Kidney tubule cell (primary cell): ENCODE measurements around the gene TANGO6.

Experiments
- DNase-seq: peaks from one replicate; pipeline ENCODE4 v3.0.0-alpha.2; 2018; ENCODE audit warnings: low spot score

TANGO6 gene

GRCh38 chr16:69100071-69100691 is 256.9 kb downstream of the TANGO6 start:
- DNase-seq = peak; percentile 73

- DNase-seq = peak; percentile 82
Observed at GRCh38 chr16:69105501-69106361, 262.4 kb downstream of the TANGO6 start, which contains the start of gene HAS3. HAS3 (plus strand) TSS chr16:69105653; CDS start chr16:69109396, 3,743 bp downstream.

- no peak for DNase-seq
Observed at GRCh38 chr16:69106491-69107315, 263.4 kb downstream of the TANGO6 start.

- DNase-seq = peak; percentile 42
Observed at GRCh38 chr16:69107316-69107962, 264.1 kb downstream of the TANGO6 start.

- peak; percentile 30 for DNase-seq
Observed at GRCh38 chr16:69108064-69108904, 265.0 kb downstream of the TANGO6 start.

- DNase-seq = no peak
Observed at GRCh38 chr16:69108905-69109252, 265.5 kb downstream of the TANGO6 start.

GRCh38 chr16:69109486-69110270 is 266.3 kb downstream of the TANGO6 start:
- DNase-seq = no peak

GRCh38 chr16:69110406-69110805 is 267.1 kb downstream of the TANGO6 start:
- DNase-seq = no peak

GRCh38 chr16:69111216-69111875 is 268.0 kb downstream of the TANGO6 start:
- no peak for DNase-seq

- DNase-seq = no peak
Observed at GRCh38 chr16:69111876-69112230, 268.5 kb downstream of the TANGO6 start.

- DNase-seq = peak; percentile 60
Observed at GRCh38 chr16:69112285-69113129, 269.2 kb downstream of the TANGO6 start.

GRCh38 chr16:69113216-69113615 is 269.9 kb downstream of the TANGO6 start:
- DNase-seq = no peak

GRCh38 chr16:69114346-69114975 is 271.1 kb downstream of the TANGO6 start:
- no peak for DNase-seq

GRCh38 chr16:69114976-69115355 is 271.6 kb downstream of the TANGO6 start:
- no peak for DNase-seq

GRCh38 chr16:69115361-69115760 is 272.0 kb downstream of the TANGO6 start:
- DNase-seq = no peak

GRCh38 chr16:69115837-69116236 is 272.5 kb downstream of the TANGO6 start:
- DNase-seq = no peak

- no peak for DNase-seq
Observed at GRCh38 chr16:69116256-69116875, 273.0 kb downstream of the TANGO6 start.

- DNase-seq = no peak
Observed at GRCh38 chr16:69116906-69117305, 273.6 kb downstream of the TANGO6 start.
